NCI-H187 treated with DMSO at 0.1 percent for 48 hours (cell line): Measurements from ENCODE around the gene KCND1.

ENCODE experiments used
- DNase-seq: peaks from one replicate; lab custom pipeline; 2025; lab: John Stamatoyannopoulos, UW

KCND1 gene

GRCh38 chrX:48974574-48974973 is 2.9 kb upstream of the KCND1 start:
- no peak for DNase-seq

- no peak for DNase-seq
Measured at GRCh38 chrX:48974033-48974432, 2.4 kb upstream of the KCND1 start.

GRCh38 chrX:48972220-48973164 is 848 bp upstream of the KCND1 start:
- DNase-seq = no peak

- no peak for DNase-seq
Measured at GRCh38 chrX:48969471-48969870, 2.2 kb downstream of the KCND1 start.

- DNase-seq = no peak
Measured at GRCh38 chrX:48968377-48968776, 3.3 kb downstream of the KCND1 start.

GRCh38 chrX:48966796-48967579 is 4.7 kb downstream of the KCND1 start:
- DNase-seq = no peak

GRCh38 chrX:48965959-48966358 is 5.7 kb downstream of the KCND1 start:
- no peak for DNase-seq

GRCh38 chrX:48961585-48962091 is 10.0 kb downstream of the KCND1 start:
- no peak for DNase-seq

- no peak for DNase-seq
Measured at GRCh38 chrX:48960291-48960690, 11.4 kb downstream of the KCND1 start.

GRCh38 chrX:48958635-48959094 is 13.0 kb downstream of the KCND1 start:
- no peak for DNase-seq

- DNase-seq = peak; percentile 84
Measured at GRCh38 chrX:48957827-48958634, 13.6 kb downstream of the KCND1 start.

GRCh38 chrX:48957477-48957826 is 14.2 kb downstream of the KCND1 start, which contains the start of gene OTUD5:
Gene OTUD5, minus strand, starts transcription at chrX:48957607. Its CDS starts 37 bp downstream, at chrX:48957570.
- no peak for DNase-seq

- DNase-seq = no peak
Measured at GRCh38 chrX:48956728-48957414, 14.8 kb downstream of the KCND1 start.

- no peak for DNase-seq
Measured at GRCh38 chrX:48948589-48948988, 23.1 kb downstream of the KCND1 start.

- no peak for DNase-seq
Measured at GRCh38 chrX:48945517-48946348, 25.9 kb downstream of the KCND1 start.

- DNase-seq = no peak
Measured at GRCh38 chrX:48942895-48943294, 28.7 kb downstream of the KCND1 start.

- no peak for DNase-seq
Measured at GRCh38 chrX:48940404-48940955, 31.2 kb downstream of the KCND1 start.

- no peak for DNase-seq
Measured at GRCh38 chrX:48939524-48940228, 32.0 kb downstream of the KCND1 start.

GRCh38 chrX:48938721-48939425 is 32.8 kb downstream of the KCND1 start:
- DNase-seq = no peak
